Liver (tissue), 3 donors: Measurements from ENCODE around the gene TMEM179.

Experiments used
- CTCF ChIP-seq: fragments of 150-350 bp; IDR thresholded peaks from 2 replicates; pipeline ENCODE4 v1.5.1; 2017; ENCODE audit warnings: improper control_type of control experiment, low read depth, low read length; ENCODE audit not compliant: missing input control
- EGR1 ChIP-seq, 2 donors: IDR thresholded peaks; 2 replicates each; pipeline ENCODE4 v1.6.1; 2016 to 2018; ENCODE audit warnings: antibody characterized with exemption in 2 of 2, low read depth in 2 of 2
- FOXA1 ChIP-seq: IDR thresholded peaks from 2 replicates; pipeline ENCODE4 v1.6.1; 2016; ENCODE audit warnings: antibody characterized with exemption
- GABPA ChIP-seq, 2 donors: IDR thresholded peaks in 1 of 2; conservative IDR thresholded peaks in 1 of 2; 2 replicates each; pipeline ENCODE4 v1.6.1; 2016; ENCODE audit warnings: antibody characterized with exemption in 2 of 2, mild to moderate bottlenecking in 1 of 2, moderate library complexity in 1 of 2
- REST ChIP-seq: IDR thresholded peaks from 2 replicates; pipeline ENCODE4 v1.6.1; 2016; ENCODE audit warnings: antibody characterized with exemption, mild to moderate bottlenecking
- TAF1 ChIP-seq: conservative IDR thresholded peaks from 2 replicates; pipeline ENCODE4 v1.6.1; 2016; ENCODE audit warnings: antibody characterized with exemption, mild to moderate bottlenecking
- YY1 ChIP-seq: IDR thresholded peaks from 2 replicates; pipeline ENCODE4 v1.6.1; 2016; ENCODE audit warnings: antibody characterized with exemption, mild to moderate bottlenecking
- ZBTB33 ChIP-seq: IDR thresholded peaks from 2 replicates; pipeline ENCODE4 v1.6.1; 2016; ENCODE audit warnings: antibody characterized with exemption
- TF ChIP-seq, protein P1 (sequence below): IDR thresholded peaks from 2 replicates; pipeline ENCODE4 v1.6.1; 2016; ENCODE audit warnings: antibody characterized with exemption
- TF ChIP-seq, protein P2 (sequence below): IDR thresholded peaks from 2 replicates; pipeline ENCODE4 v1.6.1; 2016; ENCODE audit warnings: antibody characterized with exemption
- donor health status: healthy.
- donor health status: healthy.

DNA sequence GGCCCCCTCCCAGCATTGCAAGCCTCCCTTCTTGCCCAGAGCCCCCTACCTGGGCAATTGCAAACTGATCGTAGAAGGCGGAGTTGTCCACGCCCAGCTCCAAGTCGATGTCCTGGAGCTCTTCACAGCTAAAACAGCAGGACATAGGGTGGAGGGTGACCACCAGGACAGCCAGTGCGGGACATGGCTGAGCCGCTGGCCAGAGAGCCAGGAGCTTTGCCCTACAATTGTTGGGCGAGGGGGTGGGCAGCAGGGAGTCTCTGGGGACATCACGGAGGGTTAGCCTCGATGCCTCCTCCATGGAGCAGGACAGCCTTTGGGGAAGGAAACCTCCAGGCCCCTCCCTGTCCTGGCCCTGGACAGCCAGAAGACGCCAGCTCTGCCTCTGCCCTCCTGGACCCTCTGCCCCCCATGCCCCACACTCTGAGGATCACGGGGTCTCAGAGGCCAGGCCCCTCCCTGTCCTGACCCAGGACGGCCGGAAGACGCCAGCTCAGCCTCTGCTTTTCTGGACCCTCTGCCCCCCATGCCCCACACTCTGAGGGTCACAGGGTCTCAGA is 9.4 kb downstream of the TMEM179 start:
- TF ChIP-seq, protein P1, sequence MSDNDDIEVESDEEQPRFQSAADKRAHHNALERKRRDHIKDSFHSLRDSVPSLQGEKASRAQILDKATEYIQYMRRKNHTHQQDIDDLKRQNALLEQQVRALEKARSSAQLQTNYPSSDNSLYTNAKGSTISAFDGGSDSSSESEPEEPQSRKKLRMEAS = no peak
- TF ChIP-seq, protein P2, sequence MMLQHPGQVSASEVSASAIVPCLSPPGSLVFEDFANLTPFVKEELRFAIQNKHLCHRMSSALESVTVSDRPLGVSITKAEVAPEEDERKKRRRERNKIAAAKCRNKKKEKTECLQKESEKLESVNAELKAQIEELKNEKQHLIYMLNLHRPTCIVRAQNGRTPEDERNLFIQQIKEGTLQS = no peak
- TF ChIP-seq TAF1 = no peak
- TF ChIP-seq YY1 = no peak
- TF ChIP-seq CTCF = no peak
- TF ChIP-seq ZBTB33 = no peak
- TF ChIP-seq GABPA (IDR thresholded peaks at IDR 0.05 in 1 of 2, conservative IDR thresholded peaks at IDR 0.05 in 1 of 2) = no peak
- TF ChIP-seq REST = no peak
- TF ChIP-seq EGR1 (IDR thresholded peaks at IDR 0.05; ENCODE audit: low read depth in 2 of 2) = no peak
- no peak for TF ChIP-seq FOXA1
